Liver (tissue), 9 donors: ENCODE data around the gene KLF13. TPM values are rescaled to one million over a fixed set of nuclear protein-coding genes. Genes with fewer than 3 reads are reported as not detected.

ENCODE experiments used
- DNase-seq: peaks from one replicate; pipeline ENCODE4 v3.0.0-alpha.2; 2017; ENCODE audit warnings: low spot score
- H3K27ac ChIP-seq, 2 donors: one replicate each; pipeline ENCODE4 v1.7.0; 2013; ENCODE audit warnings: inconsistent platforms in 2 of 2, low read length in 2 of 2, control low read depth in 1 of 2, low read depth in 1 of 2, mild to moderate bottlenecking in 1 of 2
- H3K27me3 ChIP-seq, 4 donors: one replicate each; pipeline versions ENCODE4 v1.6.1 to v1.7.0; 2013; ENCODE audit warnings: low read length in 3 of 4, inconsistent platforms in 1 of 4, mild to moderate bottlenecking in 1 of 4, moderate library complexity in 1 of 4; ENCODE audit not compliant: control insufficient read depth in 4 of 4, insufficient read depth in 4 of 4
- H3K36me3 ChIP-seq, 4 donors: one replicate each; pipeline versions ENCODE4 v1.6.1 to v1.7.0; 2013; ENCODE audit warnings: low read length in 3 of 4, mild to moderate bottlenecking in 3 of 4, low read depth in 1 of 4, moderate library complexity in 1 of 4; ENCODE audit not compliant: control insufficient read depth in 4 of 4, insufficient read depth in 3 of 4
- H3K4me1 ChIP-seq, 4 donors: one replicate each; pipeline versions ENCODE4 v1.6.1 to v1.7.0; 2013; ENCODE audit warnings: low read length in 3 of 4, mild to moderate bottlenecking in 3 of 4, moderate library complexity in 1 of 4; ENCODE audit not compliant: control insufficient read depth in 4 of 4, insufficient read depth in 4 of 4
- H3K4me3 ChIP-seq, 3 donors: one replicate each; pipeline versions ENCODE4 v1.6.1 to v1.7.0; 2013; ENCODE audit warnings: low read length in 3 of 3, control low read depth in 1 of 3, low read depth in 1 of 3, mild to moderate bottlenecking in 1 of 3
- H3K9ac ChIP-seq, 2 donors: one replicate each; pipeline ENCODE4 v1.7.0; 2013; ENCODE audit warnings: low read length in 2 of 2, mild to moderate bottlenecking in 2 of 2, moderate library complexity in 2 of 2, control low read depth in 1 of 2, low read depth in 1 of 2
- H3K9me3 ChIP-seq, 4 donors: one replicate each; pipeline versions ENCODE4 v1.6.1 to v1.7.0; 2013; ENCODE audit warnings: low read length in 3 of 4; ENCODE audit not compliant: control insufficient read depth in 4 of 4
- ATF3 ChIP-seq: IDR thresholded peaks from 2 replicates; pipeline ENCODE4 v1.6.1; 2016; ENCODE audit warnings: antibody characterized with exemption
- CTCF ChIP-seq: fragments of 150-350 bp; IDR thresholded peaks from 2 replicates; pipeline ENCODE4 v1.5.1; 2017; ENCODE audit warnings: improper control_type of control experiment, low read depth, low read length; ENCODE audit not compliant: missing input control
- EGR1 ChIP-seq, 2 donors: IDR thresholded peaks; 2 replicates each; pipeline ENCODE4 v1.6.1; 2016 to 2018; ENCODE audit warnings: antibody characterized with exemption in 2 of 2, low read depth in 2 of 2
- FOXA1 ChIP-seq: IDR thresholded peaks from 2 replicates; pipeline ENCODE4 v1.6.1; 2016; ENCODE audit warnings: antibody characterized with exemption
- FOXA2 ChIP-seq: IDR thresholded peaks from 2 replicates; pipeline ENCODE4 v1.6.1; 2016; ENCODE audit warnings: antibody characterized with exemption
- GABPA ChIP-seq, 2 donors: IDR thresholded peaks in 1 of 2; conservative IDR thresholded peaks in 1 of 2; 2 replicates each; pipeline ENCODE4 v1.6.1; 2016; ENCODE audit warnings: antibody characterized with exemption in 2 of 2, mild to moderate bottlenecking in 1 of 2, moderate library complexity in 1 of 2
- HNF4A ChIP-seq, 2 donors: conservative IDR thresholded peaks; 2 replicates each; pipeline ENCODE4 v1.6.1; 2016; ENCODE audit warnings: antibody characterized with exemption in 2 of 2, mild to moderate bottlenecking in 2 of 2
- HNF4G ChIP-seq: IDR thresholded peaks from 2 replicates; pipeline ENCODE4 v1.6.1; 2016; ENCODE audit warnings: antibody characterized with exemption
- JUND ChIP-seq, 2 donors: IDR thresholded peaks; 2 replicates each; pipeline ENCODE4 v1.6.1; 2016; ENCODE audit warnings: antibody characterized with exemption in 2 of 2
- MAX ChIP-seq: IDR thresholded peaks from 2 replicates; pipeline ENCODE4 v1.6.1; 2016; ENCODE audit warnings: antibody characterized with exemption
- RAD21 ChIP-seq, 2 donors: IDR thresholded peaks; 2 replicates each; pipeline ENCODE4 v1.6.1; 2016; ENCODE audit warnings: antibody characterized with exemption in 2 of 2, mild to moderate bottlenecking in 2 of 2
- RXRA ChIP-seq, 2 donors: IDR thresholded peaks; 2 replicates each; pipeline ENCODE4 v1.6.1; 2017 to 2018; ENCODE audit warnings: antibody characterized with exemption in 2 of 2, mild to moderate bottlenecking in 1 of 2
- TAF1 ChIP-seq: conservative IDR thresholded peaks from 2 replicates; pipeline ENCODE4 v1.6.1; 2016; ENCODE audit warnings: antibody characterized with exemption, mild to moderate bottlenecking
- YY1 ChIP-seq: IDR thresholded peaks from 2 replicates; pipeline ENCODE4 v1.6.1; 2016; ENCODE audit warnings: antibody characterized with exemption, mild to moderate bottlenecking
- ZBTB33 ChIP-seq: IDR thresholded peaks from 2 replicates; pipeline ENCODE4 v1.6.1; 2016; ENCODE audit warnings: antibody characterized with exemption
- WGBS: extraction: QIAGEN DNeasy Blood & Tissue Kit; methylation state at CpG from one replicate; pipeline ENCODE4 v1.1.7; 2013; 5-methylcytosine and 5-hydroxymethylcytosine counted together
- polyA plus RNA-seq, 2 donors: library from polyadenylated mRNA; stranded (reverse) in 1 of 2; unstranded in 1 of 2; fragments of 200-250 nt in 1 of 2; fragments of >200 nt in 1 of 2; fragmentation: Nextera tagmentation in 1 of 2; extraction: Ambion mirVana in 1 of 2; gene quantifications; one replicate each; pipeline versions ENCODE4 v1.2.1 to v1.2.3, GENCODE V29; 2013 to 2015
- total RNA-seq, 2 donors: library from RNA; depleted of rRNA; stranded (reverse); fragments of >200 nt; gene quantifications; one replicate each; pipeline ENCODE4 v1.2.3, GENCODE V29; 2014
- donor health status: healthy.
- donor health status: healthy.
- donor health status: healthy.
- donor health status: healthy.
- donor health status: healthy.

The KLF13 gene
- total and polyA plus RNA-seq, 4 donors = 17.4 to 77.1 (median 57.5) TPM

- 82% methylated on average over 4 of the region's 4 CpGs for WGBS
- Histone ChIP-seq H3K4me1 (peaks cover 41 to 83% (median 77%) of the 10 kb centered on the region in 4 donors), H3K9ac (no peak overlapping the region), H3K27me3 (no peaks in the 10 kb centered on the region), H3K4me3 (no peak overlapping the region), H3K9me3 (no peaks in the 10 kb centered on the region), H3K27ac (no peak overlapping the region), H3K36me3 (no peaks in the 10 kb centered on the region)
- no peak for TF ChIP-seq HNF4G
- no peak for TF ChIP-seq YY1
- TF ChIP-seq GABPA (IDR thresholded peaks at IDR 0.05 in 1 of 2, conservative IDR thresholded peaks at IDR 0.05 in 1 of 2) = no peak
- no peak for TF ChIP-seq JUND (IDR thresholded peaks at IDR 0.05)
- no peak for TF ChIP-seq TAF1
- TF ChIP-seq ZBTB33 = no peak
- TF ChIP-seq EGR1 (IDR thresholded peaks at IDR 0.05; ENCODE audit: low read depth in 2 of 2) = no peak
- no peak for TF ChIP-seq CTCF
- DNase-seq = no peak
Observed at GRCh38 chr15:31333119-31333518, 6.5 kb downstream of the KLF13 start.

GRCh38 chr15:31333820-31334219 is 7.2 kb downstream of the KLF13 start:
- H3K9ac ChIP-seq = no peak overlapping the region
- no peak for DNase-seq
- no peak overlapping the region for H3K4me3 ChIP-seq
- no peak for TF ChIP-seq RAD21 (IDR thresholded peaks at IDR 0.05)
- TF ChIP-seq FOXA2 = no peak
- TF ChIP-seq EGR1 (IDR thresholded peaks at IDR 0.05; ENCODE audit: low read depth in 2 of 2) = no peak
- no peak for TF ChIP-seq MAX
- no peak for TF ChIP-seq ZBTB33
- TF ChIP-seq YY1 = no peak
- TF ChIP-seq FOXA1 = no peak
- no peak for TF ChIP-seq HNF4G
- no peak for TF ChIP-seq CTCF
- no peak for TF ChIP-seq HNF4A (conservative IDR thresholded peaks at IDR 0.05)
- no peak for TF ChIP-seq ATF3
- TF ChIP-seq TAF1 = no peak
- TF ChIP-seq JUND (IDR thresholded peaks at IDR 0.05) = no peak
- TF ChIP-seq RXRA (IDR thresholded peaks at IDR 0.05) = no peak
- no peaks in the 10 kb centered on the region for H3K9me3 ChIP-seq
- no peaks in the 10 kb centered on the region for H3K27me3 ChIP-seq
- WGBS = 98% methylated on average over 3 of the region's 3 CpGs
- H3K4me1 ChIP-seq = peaks cover 47 to 87% (median 83%) of the 10 kb centered on the region in 4 donors
- no peaks in the 10 kb centered on the region for H3K36me3 ChIP-seq
- no peak overlapping the region for H3K27ac ChIP-seq
